GM19035 (cell line): ENCODE measurements around the gene YPEL4.

ENCODE experiments used
- ATAC-seq: cut with Tn5 transposase; IDR thresholded peaks from one replicate; pipeline ENCODE4 v1.9.1; 2021; ENCODE audit not compliant: unreplicated experiment

Gene YPEL4

DNA sequence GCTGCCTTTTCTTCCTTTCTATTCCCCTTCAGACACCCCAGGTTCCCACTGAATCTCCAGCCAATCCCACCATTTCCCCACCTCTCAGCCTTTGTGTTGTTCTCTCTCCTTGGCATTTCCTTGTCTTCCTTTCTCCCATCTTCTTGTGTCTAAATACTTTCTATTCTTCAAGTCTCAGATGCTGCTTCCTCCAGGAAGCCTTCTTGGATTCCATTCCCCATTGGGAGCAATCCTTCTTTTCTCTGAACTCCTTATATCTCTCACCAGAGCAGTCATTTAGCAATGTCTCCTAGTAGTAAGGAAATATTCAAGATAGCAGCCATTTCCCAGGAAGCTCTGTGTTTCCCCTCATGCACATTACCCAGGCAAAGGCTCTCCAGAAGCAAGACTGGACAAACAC is 15.4 kb downstream of the YPEL4 start:
- no peak for ATAC-seq

DNA sequence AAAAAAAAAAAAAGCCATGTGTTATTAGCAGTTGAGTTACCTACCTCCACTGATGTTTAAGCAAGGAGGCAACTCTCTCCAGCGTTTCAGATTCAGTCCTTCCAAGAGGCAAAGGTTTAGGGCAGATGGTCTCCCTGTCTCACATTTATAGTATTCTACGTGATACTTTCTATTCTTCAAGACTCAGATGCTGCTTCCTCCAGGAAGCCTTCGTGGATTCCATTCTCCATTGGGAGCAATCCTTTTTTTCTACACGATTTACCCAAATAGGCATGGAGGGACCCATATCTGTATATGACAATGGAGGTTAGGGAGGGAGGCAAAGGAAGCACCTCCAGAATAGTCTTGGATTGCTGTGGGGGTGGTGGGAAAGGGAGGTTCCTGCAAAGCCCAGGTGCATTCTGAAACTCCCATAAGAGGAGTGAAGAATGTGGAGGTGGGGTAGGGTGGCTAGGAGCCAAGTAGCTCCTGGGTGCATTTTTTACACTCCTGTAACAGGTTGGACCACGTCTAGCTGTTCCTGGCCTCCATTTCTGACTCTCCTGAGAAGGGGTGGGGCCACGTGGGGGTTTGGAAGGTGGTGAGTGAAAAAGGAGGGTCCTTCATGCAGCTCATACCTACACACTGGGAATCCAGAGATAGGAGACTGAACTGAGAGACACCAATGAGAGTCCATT is 16.2 kb downstream of the YPEL4 start:
- no peak for ATAC-seq

DNA sequence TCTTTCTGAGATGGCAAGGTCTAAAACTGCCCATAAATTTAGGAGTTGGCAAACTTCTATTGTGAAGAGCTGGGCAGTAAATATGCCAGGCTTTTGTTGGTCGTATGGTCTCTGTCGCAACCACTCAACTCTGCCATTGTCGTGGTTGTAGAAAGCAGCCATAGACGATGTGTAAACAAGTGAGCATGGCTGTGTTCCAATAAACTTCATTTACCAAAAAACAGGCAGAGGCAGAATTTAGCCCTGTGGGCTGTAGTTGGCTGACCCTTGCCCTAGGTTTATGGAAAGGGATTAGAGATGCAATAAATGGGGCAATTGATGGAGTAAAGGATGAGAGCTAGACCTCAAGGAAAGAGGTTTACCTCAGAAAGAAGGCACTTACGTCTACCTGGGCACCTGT is 17.6 kb downstream of the YPEL4 start:
- ATAC-seq, result no peak

DNA sequence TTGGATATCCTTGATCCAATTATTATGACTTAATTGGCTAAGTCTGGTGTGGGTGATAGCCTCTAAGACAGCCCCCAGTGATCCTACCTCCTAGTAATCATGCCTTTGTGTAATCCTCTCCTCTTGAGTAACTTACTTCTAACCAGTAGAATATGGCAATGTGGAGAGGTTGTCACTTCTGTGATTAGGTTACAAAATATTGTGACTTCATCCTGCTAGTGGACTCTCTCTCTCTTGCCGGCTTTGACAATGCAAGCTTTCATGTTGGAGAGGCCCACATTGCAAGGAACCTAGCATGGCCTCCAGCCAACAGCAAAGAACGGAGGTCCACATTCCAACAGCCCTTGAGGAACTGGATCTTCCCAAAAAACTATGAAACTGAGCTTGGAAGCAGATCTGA is 19.5 kb downstream of the YPEL4 start:
- no peak for ATAC-seq

DNA sequence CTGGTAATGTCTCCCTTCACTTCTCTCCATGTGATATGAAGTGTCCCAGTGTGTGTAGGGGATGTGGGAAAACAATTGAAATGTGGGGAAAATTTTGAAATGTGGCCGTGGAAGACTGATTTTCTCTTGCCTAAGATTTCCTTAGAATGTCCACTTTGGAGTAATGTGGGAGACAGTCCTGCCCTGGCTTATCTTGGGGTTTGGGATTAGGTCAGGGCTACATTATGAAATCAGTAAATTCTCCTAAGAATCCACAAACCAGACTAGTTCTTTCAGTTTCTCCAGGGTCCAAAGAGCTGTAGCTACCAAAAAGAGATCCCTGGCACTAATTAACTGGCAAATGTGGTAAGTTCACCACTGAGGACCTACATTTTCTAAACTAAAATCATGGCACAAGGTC is 22.8 kb downstream of the YPEL4 start:
- no peak for ATAC-seq

DNA sequence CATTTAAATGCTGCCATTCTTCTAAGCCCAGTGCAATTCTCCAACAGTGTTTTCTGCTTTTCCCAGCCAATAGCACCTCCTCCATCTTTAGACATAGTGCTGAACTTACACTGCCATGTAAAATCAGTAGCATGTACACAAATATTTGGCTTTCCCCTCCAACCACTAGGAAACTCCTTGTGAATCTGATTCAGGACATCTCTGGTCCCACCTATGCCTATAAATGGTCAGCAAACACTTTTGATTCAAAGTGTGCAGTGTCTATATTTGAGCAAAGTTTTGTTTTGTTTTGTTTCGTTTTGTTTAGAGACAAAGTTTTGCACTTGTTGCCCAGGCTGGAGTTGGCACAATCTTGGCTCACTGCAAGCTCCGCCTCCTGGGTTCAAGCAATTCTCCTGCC is 24.8 kb downstream of the YPEL4 start:
- ATAC-seq, result no peak

DNA sequence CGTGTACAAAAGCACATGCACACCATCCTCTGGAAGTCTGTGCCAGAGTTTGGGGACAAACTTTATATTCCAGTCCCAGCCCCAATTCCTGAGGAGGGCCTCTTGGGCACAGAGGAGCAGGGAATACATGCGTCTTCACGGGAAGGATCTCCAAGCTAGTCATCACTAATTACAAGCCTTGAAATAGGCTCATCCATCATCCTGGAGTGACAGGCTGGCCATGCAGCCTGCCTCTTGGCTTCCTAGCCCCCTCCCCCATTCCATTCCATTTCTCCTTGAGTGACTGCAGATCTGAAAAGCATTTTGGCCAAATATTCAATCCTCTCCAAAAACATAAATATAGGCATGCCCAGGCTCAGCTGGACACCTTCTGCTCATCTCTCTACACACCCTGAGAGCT is 27.4 kb downstream of the YPEL4 start:
- ATAC-seq, result no peak

DNA sequence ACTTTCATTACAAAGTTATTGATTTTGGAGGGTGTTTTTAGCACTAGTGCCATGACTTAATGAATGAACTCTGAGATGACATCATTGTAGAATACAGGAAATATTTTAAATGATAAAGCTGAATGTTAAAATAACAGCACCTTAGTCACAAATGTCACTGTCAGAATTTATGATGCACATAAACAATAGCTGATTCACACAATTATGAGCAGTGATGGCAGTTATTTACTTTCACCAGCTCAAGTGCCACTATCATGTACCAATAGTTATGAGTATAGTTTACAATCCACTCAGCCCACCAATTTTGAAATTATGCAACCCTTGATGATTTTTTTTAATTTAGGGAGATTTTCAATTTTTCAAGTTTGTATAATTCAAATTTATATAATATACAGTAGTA is 29.2 kb downstream of the YPEL4 start:
- ATAC-seq, result no peak

DNA sequence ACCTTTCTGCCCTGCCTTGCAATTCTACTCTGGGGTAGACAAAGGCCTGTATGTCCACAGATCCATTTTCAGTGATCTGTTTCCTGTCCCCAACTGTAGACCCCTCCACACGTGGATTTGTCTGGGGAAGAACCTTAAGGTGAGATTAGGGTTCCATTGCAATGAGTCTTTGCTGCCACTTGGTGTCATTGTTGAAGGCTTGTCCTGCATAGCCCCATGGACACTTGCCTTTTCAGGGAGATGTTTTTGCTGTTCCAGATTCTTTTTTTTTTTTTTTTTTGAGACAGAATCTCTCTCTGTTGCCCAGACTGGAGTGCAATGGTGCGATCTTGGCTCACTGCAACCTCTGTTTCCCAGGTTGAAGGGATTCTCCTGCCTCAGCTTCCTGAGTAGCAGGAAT is 30.4 kb downstream of the YPEL4 start:
- no peak for ATAC-seq

DNA sequence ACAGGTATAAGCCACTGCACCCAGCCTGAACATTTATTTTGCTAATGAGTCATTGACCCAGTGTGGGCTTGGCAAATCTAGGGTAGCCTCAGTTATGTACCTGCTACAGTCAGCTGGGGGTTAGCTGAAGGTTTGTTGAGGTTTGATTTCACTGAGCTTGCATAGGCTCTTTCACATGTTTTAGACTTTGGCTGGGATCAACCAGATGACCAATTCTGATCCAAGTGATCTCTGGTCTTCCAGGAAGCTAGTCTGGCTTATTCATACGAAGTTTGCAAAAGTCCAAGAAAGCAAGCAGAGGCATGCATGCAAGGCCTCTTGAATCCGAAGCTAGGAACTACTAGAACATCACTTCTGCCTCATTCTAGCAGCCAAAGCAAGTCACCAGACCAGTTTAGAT is 31.3 kb downstream of the YPEL4 start:
- no peak for ATAC-seq

DNA sequence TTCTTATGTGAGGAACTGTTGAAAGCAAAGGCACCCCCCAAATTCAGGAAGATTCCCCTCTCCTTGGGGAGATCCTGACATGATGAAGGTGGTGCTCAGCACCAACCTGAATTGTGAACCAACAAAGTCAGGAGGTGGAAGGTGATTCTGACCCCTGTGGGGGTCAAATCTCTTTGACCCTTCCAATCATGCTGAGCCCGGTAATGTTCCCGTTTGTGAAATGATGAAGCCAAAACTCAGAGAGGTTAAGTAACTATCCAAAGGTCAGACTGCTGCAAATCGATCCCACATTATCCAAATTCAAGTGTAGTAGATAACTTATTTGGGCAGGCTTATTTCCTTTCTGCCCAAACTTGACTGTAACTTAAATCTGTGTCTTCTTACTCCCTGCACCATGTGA is 33.1 kb downstream of the YPEL4 start:
- no peak for ATAC-seq

DNA sequence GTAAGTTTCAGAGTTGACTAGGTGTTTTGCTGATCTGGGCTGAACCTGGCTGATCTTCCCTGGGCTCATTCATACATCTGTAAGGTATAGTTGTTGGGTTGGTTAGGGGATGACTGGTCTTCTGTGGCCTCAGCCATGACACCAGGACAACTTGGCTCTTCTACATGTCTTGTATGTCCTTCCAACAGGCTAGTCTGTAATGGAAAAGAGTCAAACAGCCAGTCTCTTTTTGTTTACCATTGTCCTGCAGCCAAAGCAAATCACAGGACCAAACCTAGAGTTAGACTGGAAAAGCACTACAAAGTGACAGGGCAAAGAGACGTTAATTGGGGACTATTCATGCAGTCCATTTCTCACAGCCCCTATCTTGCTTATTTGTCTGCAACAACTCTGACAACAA is 34.4 kb downstream of the YPEL4 start:
- no peak for ATAC-seq

DNA sequence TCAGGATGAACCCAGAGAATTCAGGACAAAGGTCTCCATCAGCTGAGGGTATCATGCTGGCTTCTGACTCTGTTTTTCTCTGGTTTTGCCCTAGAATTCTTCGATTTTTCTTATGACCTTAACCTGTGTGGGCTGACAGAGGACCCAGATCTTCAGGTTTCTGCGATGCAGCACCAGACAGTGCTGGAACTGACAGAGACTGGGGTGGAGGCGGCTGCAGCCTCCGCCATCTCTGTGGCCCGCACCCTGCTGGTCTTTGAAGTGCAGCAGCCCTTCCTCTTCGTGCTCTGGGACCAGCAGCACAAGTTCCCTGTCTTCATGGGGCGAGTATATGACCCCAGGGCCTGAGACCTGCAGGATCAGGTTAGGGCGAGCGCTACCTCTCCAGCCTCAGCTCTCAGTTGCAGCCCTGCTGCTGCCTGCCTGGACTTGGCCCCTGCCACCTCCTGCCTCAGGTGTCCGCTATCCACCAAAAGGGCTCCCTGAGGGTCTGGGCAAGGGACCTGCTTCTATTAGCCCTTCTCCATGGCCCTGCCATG is 35.4 kb downstream of the YPEL4 start:
- no peak for ATAC-seq

DNA sequence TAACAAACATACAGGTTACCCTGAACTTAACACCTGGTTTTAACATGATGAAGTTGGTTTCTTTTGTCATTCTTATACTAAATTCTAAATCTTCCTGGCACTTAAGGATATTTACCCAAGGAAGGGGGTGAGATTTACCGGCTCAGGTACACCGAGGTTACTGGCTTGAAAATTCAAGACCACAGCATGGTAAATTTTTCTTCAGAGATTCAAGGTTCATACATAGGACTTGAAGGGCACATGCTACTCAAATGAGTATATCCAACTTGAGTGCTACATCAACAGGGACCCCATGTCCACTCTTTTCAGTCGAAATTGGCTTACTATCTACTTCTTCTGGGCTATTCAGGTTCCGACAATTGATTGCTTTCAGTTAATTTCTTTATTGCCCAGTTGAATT is 39.5 kb downstream of the YPEL4 start:
- no peak for ATAC-seq

DNA sequence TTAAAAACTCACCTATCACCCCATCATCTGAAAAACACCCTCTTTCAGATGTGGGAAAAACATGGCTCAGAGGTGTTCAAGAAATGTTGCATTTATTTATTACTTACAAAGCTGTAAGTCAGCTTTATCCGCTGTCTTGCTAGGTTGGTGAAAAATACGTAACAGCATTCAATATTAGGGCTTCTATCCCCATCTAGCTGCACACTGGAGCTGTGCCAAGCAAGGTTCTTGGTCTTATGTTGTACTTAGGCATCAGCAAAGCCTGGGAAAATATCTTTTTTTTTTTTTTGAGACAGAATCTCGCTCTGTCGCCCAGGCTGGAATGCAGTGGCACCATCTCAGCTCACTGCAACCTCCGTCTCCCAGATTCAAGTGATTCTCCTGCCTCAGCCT is 44.7 kb downstream of the YPEL4 start:
- no peak for ATAC-seq

DNA sequence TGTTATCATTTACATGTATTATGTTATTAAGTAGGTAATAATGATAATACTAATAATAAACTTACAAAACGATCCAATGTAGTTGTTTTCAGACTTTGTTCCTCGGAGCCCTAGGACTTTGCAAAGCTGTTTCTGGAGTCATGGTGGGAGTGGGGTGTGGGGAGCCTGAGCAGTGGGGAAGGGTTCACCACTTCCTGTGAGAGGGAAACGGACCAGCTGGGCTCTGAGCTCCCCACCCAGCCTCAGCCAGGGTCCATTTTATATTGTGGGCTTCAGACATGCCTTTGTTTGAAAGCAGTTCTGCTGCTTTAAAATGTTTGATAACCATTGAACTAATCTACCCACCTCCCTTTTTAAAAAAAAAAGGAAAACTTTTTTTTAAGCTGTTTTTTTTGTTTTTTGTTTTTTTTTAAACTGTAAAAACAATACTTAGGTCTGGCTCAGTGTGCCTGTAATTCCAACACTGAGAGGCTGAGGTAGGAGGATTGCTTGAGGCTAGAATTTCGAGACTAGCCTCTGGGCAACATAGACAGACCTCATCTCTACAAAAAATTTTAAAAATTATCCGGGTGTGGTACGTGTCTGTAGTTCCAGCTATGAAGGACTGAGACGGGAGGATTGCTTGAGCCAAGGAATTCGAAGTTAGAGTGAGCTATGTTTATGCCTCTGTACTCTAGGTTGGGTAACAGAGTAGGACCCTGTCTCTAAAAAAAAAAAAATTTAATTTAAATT is 45.2 kb downstream of the YPEL4 start:
- no peak for ATAC-seq

DNA sequence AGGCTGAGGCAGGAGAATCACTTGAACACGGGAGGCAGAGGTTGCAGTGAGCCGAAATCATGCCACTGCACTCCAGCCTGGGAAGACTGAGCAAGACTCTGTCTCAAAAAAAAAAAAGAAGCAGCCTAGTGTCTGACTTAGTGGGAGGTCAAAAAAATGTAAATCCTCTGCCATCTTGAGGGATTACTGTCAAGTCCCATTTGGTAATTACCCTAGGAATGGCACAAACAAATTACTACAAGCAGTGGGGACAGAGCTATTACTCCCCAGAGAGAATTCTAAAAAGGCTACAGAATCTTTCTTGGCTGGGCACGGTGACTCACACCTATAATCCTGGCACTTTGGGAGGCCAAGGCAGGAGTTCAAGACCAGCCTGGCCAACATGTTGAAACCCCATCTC is 48.4 kb downstream of the YPEL4 start:
- no peak for ATAC-seq

DNA sequence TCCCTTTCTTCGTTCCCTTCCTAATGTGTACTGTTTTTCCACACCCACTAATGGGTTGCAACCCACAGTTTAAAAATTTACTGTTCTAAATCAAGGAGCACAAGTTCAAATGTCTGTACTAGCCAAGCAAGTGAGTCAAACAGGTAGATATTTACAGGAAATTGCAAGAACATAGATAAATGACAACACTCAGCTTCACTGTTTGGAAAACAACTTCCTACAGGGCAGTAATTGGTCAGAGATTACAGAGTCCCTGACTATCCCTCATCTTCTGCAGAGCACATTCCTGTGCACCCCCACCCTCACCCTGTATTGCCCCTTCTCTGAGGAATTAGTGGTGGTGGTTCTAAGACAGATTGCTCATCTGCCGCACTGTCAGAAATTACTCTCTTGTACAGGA is 50.3 kb downstream of the YPEL4 start:
- no peak for ATAC-seq

DNA sequence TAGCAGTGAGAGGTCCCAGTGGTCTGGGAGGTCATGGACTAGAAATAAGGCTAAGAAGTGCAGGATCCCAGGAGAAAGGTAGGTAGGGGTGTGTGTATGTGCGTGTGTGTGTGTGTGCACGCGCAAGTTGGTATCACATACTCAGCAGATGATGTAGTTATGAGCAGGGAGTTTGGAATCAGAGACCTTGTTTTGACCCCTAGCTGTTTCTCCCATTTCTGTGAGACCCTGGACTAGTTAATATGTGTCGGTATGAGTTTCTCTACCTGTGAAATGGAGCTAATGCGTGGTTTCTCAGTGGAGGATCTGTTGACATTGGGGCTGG is 50.9 kb downstream of the YPEL4 start:
- ATAC-seq, result no peak

DNA sequence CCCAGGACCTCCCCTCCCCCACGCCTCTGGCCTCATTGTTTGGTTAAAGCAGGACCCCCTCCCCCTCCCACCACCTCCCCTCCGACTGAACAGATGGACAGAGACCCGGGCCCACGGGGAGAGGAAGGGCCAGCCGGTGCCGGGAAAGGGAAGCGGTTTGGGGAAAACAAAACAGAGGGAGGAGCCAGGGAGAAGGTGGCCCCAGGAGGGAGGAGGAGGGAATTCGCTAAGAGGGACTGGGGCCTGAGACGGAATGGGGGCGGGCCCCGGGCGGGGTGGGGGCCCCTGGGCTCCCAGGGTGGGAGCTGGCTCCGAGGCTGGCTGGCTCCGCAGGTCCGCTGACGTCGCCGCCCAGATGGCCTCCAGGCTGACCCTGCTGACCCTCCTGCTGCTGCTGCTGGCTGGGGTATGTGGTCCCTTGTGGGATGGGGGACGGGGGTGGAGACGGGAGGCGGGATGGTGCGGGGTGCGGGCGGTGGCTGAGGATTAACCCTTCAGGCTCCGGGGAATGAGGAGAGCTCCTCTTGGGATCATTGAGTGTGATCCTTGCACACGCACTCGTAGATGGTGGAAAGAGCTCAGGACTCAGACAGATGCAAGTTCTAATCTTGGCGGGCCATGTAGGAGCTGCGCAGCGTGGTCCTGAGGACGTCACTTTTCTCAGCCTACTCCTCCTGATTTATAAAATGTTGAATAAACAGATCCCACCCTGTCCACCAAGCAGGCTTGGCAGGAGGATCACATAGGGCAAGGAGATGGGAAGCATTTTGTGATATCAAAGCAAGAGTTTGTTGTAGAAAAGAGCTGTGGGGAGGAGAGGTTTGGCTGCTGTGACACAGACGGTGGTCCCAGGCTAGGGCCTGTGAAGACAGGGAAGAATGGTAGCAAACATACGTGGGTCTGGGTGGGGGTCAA is 51.5 kb downstream of the YPEL4 start:
- no peak for ATAC-seq

DNA sequence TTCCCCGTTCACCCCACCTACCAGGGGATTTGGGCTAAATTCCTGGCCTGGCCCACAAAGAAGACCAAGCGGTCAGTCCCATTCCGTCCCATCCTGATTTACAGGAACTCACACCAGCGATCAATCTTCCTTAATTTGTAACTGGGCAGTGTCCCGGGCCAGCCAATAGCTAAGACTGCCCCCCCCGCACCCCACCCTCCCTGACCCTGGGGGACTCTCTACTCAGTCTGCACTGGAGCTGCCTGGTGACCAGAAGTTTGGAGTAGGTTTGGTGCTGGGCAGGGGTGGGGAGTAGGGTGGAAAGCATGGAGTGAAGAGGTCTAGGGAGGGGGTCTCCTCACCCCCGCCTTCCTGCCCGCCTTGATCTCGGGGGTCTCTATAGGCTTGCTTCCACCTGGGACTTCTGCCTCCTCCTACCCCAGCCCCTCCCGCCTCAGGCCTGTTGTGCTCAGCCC is 52.2 kb downstream of the YPEL4 start, which contains the start of gene SERPING1:
Gene SERPING1, plus strand, starts transcription at position 225 of the 455 bp plus-strand sequence. CDS start 586 bp downstream, outside the sequence.
- ATAC-seq, result no peak
